ENCODE measurements around the gene TMEM184C. TPM values are rescaled to one million over a fixed set of nuclear protein-coding genes. Genes with fewer than 3 reads are reported as not detected.

Gene TMEM184C
- total RNA-seq, 1 donor: 38.2 TPM

- no peak overlapping the region for H3K4me3 ChIP-seq (ENCODE audit: low read depth, low read length)
Observed at GRCh38 chr4:147655639-147656038, 38.4 kb downstream of the TMEM184C start.

GRCh38 chr4:147658501-147658900, 41.3 kb downstream of the TMEM184C start:
- DNase-seq (ENCODE audit: low read depth): no peak
- no peak for TF ChIP-seq CTCF (IDR thresholded peaks at IDR 0.05; ENCODE audit: insufficient read depth, low read length)
- no peak overlapping the region for H3K4me3 ChIP-seq (ENCODE audit: low read depth, low read length)

More at GRCh38 chr4:147655639-147656038, 38.4 kb downstream of the TMEM184C start:
- no peak for TF ChIP-seq CTCF (IDR thresholded peaks at IDR 0.05; ENCODE audit: insufficient read depth, low read length)
- no peak for DNase-seq (ENCODE audit: low read depth)

- no peak for TF ChIP-seq CTCF (IDR thresholded peaks at IDR 0.05; ENCODE audit: insufficient read depth, low read length)
- H3K4me3 ChIP-seq (ENCODE audit: low read depth, low read length): no peak overlapping the region
- no peak for DNase-seq (ENCODE audit: low read depth)
Observed at GRCh38 chr4:147674073-147674472, 56.9 kb downstream of the TMEM184C start.

GRCh38 chr4:147674496-147674895, 57.3 kb downstream of the TMEM184C start:
- no peak for TF ChIP-seq CTCF (IDR thresholded peaks at IDR 0.05; ENCODE audit: insufficient read depth, low read length)
- no peak for DNase-seq (ENCODE audit: low read depth)
- H3K4me3 ChIP-seq (ENCODE audit: low read depth, low read length): no peak overlapping the region

- no peak overlapping the region for H3K4me3 ChIP-seq (ENCODE audit: low read depth, low read length)
- no peak for DNase-seq (ENCODE audit: low read depth)
- no peak for TF ChIP-seq CTCF (IDR thresholded peaks at IDR 0.05; ENCODE audit: insufficient read depth, low read length)
Observed at GRCh38 chr4:147678106-147678505, 60.9 kb downstream of the TMEM184C start.

GRCh38 chr4:147678796-147679549, 61.8 kb downstream of the TMEM184C start:
- DNase-seq (ENCODE audit: low read depth): peak; percentile 51

More at GRCh38 chr4:147678796-147679549, 61.8 kb downstream of the TMEM184C start:
- no peak overlapping the region for H3K4me3 ChIP-seq (ENCODE audit: low read depth, low read length)
- TF ChIP-seq CTCF (IDR thresholded peaks at IDR 0.05; ENCODE audit: insufficient read depth, low read length): no peak
